ENCODE measurements around the gene CIT.
"Not testable (repeated sequence)": the region's sequence is repeated elsewhere in the genome, so short reads cannot be mapped to it uniquely, and the experiment has no call there.

CIT gene

DNA sequence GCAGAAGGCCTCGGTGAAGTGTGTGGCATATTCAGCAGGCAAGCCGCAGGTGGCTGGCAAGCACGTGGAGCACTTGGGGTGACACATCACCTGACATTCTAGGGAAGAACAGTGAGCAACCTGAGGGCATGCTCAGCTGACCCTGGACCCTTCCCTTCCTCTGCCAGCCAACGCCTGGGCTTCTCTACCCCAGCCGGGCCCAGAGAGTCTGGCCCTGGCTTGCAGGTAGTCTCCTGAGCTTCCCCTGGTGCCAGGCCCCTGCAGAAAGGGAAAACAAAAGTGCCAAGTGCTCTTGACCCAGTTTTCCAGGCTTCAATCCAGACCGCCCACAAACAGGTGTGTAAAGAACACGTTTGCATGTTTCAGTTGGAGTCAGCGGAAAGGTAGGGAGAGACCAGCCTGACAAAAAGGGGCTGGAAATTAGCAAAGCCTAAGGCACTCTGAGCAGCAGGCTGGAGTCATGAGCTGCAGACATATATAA, 163.5 kb downstream of the CIT start:
- no peak overlapping the region for H3K9ac ChIP-seq
- no peak overlapping the region for H3K4me2 ChIP-seq

DNA sequence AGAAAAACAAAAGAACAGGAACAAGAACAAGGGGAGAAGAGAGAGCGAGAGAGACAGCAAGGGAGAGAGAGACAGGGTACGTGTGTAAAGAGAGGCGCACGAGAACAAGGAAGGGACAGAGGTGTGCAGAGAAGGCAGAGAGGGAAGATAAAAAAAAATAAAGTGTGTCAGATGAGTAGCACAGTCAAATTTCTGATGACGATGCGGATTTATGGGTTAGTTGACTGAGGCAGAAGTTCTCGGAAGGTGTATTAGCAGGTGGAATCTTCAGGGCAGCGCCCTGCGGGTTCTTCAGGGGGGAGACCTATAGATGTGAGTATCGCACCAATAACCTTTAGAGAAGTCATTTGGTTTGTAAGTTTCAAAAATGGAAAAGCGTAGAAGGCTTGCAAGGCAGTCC, 164.4 kb downstream of the CIT start:
- Histone ChIP-seq H3K27me3 (no peaks in the 10 kb centered on the region), H3K4me3 (no peak overlapping the region), H3K27ac (no peak overlapping the region), H4K20me1 (no peaks in the 10 kb centered on the region), H3K9ac (no peak overlapping the region), H3K9me3 (replicated peaks in 1 of 11) (peaks cover 0 to 9% (median 0%) of the 10 kb centered on the region in 11 experiments; a peak in 3 of 22 replicates), H3K4me1 (peaks cover 0 to 15% (median 9%) of the 10 kb centered on the region in 10 experiments; a peak in 13 of 20 replicates), H3K4me2 (no peak overlapping the region), H3K36me3 (peaks cover 67 to 100% (median 96%) of the 10 kb centered on the region in 11 experiments)
- no peak for TF ChIP-seq Cebpa-rat (IDR thresholded peaks at IDR 0.05)

More for the DNA sequence above, 163.5 kb downstream of the CIT start:
- H3K36me3 ChIP-seq, result peaks cover 64 to 100% (median 96%) of the 10 kb centered on the region in 11 experiments
- no peak overlapping the region for H3K27ac ChIP-seq
- H3K4me3 ChIP-seq, result no peak overlapping the region
- H3K27me3 ChIP-seq, result no peaks in the 10 kb centered on the region
- H4K20me1 ChIP-seq, result no peaks in the 10 kb centered on the region
- H3K9me3 ChIP-seq (replicated peaks in 1 of 11), result peaks cover 0 to 9% (median 0%) of the 10 kb centered on the region in 11 experiments; a peak in 3 of 22 replicates
- peaks cover 0 to 15% (median 9%) of the 10 kb centered on the region in 10 experiments; a peak in 13 of 20 replicates for H3K4me1 ChIP-seq
- TF ChIP-seq Cebpa-rat (IDR thresholded peaks at IDR 0.05), result no peak

DNA sequence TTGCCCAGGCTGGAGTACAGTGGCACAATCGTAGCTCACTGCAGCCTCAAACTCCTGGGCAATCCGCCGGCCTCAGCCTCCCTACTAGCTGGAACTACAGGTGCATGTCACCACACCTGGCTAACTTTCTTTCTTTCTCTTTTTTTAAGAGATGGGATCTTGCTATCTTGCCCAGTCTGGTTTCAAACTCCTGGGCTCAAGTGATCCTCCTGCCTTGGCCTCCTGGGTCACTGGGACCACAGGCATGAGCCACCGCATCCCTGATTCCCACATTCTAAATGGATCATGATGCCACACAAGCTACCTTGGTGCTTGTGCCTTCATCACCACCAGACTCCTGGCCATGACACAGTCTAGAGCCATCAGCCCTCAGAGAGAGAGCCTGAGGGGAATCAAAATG, 165.4 kb downstream of the CIT start:
- no peak for TF ChIP-seq Cebpa-rat (IDR thresholded peaks at IDR 0.05)
- Histone ChIP-seq H4K20me1 (no peaks in the 10 kb centered on the region), H3K4me2 (no peak overlapping the region), H3K4me3 (no peak overlapping the region), H3K4me1 (peaks cover 0 to 11% (median 7%) of the 10 kb centered on the region in 10 experiments; a peak in 13 of 20 replicates), H3K27ac (no peak overlapping the region), H3K27me3 (no peaks in the 10 kb centered on the region), H3K9ac (no peak overlapping the region), H3K9me3 (replicated peaks in 1 of 11) (peaks cover 0 to 9% (median 0%) of the 10 kb centered on the region in 11 experiments; a peak in 3 of 22 replicates), H3K36me3 (peaks cover 68 to 100% (median 99%) of the 10 kb centered on the region in 11 experiments)

DNA sequence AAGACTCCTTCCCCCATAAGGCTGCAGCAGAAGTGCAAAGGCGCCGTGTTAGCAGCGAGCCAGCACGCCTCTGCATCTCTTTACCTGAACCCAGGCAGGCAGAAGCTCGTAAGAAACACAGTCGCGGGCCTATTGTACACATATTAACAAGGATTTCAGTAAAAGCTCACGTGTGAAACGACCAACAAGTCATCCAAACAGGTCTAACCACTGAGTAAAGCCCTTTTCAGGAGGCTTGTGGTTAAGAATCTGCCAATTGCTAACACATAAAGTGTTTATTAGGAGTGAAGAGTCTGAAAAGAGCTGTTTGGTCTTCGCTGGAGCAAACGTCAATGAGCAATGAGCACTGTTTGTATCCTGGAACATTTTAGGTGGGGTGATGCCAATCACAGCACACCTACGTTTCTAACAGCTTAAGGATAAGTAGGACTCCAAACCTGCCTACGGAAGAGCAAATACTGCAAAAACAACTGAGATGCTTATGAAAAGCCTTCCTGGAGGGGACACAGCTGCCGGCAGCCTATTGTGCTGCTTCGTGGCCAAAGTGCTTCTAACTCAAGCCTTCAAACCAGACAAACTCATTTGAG, 166.1 kb downstream of the CIT start:
- Histone ChIP-seq H3K4me2 (no peak overlapping the region), H3K36me3 (peaks cover 68 to 100% (median 99%) of the 10 kb centered on the region in 11 experiments), H3K27me3 (no peaks in the 10 kb centered on the region), H3K9me3 (replicated peaks in 1 of 11) (peaks cover 0 to 9% (median 0%) of the 10 kb centered on the region in 11 experiments; a peak in 3 of 22 replicates), H4K20me1 (no peaks in the 10 kb centered on the region), H3K9ac (no peak overlapping the region), H3K4me3 (no peak overlapping the region), H3K4me1 (peaks cover 0 to 5% (median 1%) of the 10 kb centered on the region in 10 experiments; a peak in 10 of 20 replicates), H3K27ac (no peak overlapping the region)
- no peak for TF ChIP-seq Cebpa-rat (IDR thresholded peaks at IDR 0.05)

DNA sequence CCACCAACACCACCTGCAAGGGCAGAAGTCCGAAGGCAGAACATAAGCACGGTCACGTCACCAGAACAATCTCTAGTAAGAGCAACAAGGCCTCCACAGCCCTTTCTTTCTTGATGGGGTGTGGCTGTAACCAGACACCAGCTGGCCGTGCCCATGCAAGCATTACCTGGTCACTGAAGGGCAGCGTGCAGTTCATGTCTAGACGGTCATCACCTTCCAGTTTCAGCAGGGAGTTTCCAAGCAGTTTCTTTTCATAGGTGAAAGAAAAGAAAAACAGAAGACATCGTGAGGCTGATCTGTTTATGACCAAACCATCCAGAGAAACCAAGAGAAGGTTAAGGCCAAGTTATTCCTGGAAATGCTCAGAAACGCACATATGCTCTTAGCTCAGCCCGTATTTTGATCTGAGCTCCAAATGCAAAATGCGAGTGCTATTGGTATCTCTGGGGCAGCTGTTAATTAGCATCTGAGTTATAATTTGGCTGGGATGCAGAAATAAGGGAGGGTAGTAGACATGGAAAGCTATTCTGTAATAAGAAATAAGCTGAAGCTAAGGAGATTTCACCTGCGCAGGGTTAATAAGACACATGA, 166.7 kb downstream of the CIT start:
- no peak overlapping the region for H3K27ac ChIP-seq
- no peak overlapping the region for H3K4me2 ChIP-seq
- no peak overlapping the region for H3K9ac ChIP-seq
- TF ChIP-seq Cebpa-rat (IDR thresholded peaks at IDR 0.05), result no peak
- H3K4me1 ChIP-seq, result no peaks in the 10 kb centered on the region
- H3K9me3 ChIP-seq (replicated peaks in 1 of 11), result peaks cover 0 to 9% (median 0%) of the 10 kb centered on the region in 11 experiments; a peak in 3 of 22 replicates
- H3K36me3 ChIP-seq, result peaks cover 68 to 100% (median 95%) of the 10 kb centered on the region in 11 experiments
- H3K27me3 ChIP-seq, result no peaks in the 10 kb centered on the region
- no peaks in the 10 kb centered on the region for H4K20me1 ChIP-seq
- H3K4me3 ChIP-seq, result no peak overlapping the region

DNA sequence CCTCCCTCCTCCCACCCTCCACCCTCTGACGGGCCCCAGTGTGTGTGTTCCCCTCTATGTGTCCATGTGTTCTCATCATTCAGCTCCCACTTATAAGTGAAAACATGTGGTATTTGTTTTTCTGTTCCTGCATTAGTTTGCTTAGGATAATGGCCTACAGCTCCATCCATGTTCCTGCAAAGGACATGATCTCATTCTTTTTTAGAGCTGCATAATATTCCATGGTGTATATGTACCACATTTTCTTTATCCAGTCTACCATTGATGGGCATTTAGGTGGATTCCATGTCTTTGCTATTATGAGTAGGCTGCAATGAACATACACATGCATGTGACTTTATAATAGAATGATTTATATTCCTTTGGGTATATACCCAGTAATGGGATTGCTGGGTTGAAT, 170.7 kb downstream of the CIT start:
- H3K4me3 ChIP-seq; H3K9ac ChIP-seq; H3K4me2 ChIP-seq; H4K20me1 ChIP-seq; H3K27ac ChIP-seq; H3K27me3 ChIP-seq; H3K9me3 ChIP-seq (replicated peaks in 1 of 11): not testable (repeated sequence)
- Histone ChIP-seq H3K4me1 (peaks cover 0 to 25% (median 17%) of the 10 kb centered on the region in 10 experiments; a peak in 17 of 20 replicates), H3K36me3 (peaks cover 34 to 100% (median 77%) of the 10 kb centered on the region in 11 experiments)

DNA sequence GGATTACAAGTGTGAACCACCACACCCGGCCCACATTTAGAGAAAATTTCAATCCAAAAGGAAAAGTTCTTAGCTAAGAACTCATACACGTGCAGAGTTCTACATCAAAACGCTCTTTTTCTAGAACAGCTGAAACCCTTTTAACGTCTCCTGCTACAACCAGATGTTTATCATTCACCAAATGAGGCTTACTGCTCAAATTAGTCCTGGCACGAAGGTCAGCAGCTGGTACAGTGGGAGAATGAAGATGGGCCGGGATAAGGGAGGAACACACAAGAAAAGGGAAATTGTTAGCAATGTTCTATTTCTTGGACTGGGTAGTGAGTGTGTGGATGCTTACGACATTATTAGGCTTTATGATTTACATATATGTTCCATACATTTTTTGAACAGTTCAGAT, 171.9 kb downstream of the CIT start:
- Histone ChIP-seq H3K36me3 (peaks cover 24 to 97% (median 73%) of the 10 kb centered on the region in 11 experiments), H3K4me3 (no peak overlapping the region), H3K4me2 (no peak overlapping the region), H3K4me1 (peaks cover 0 to 25% (median 17%) of the 10 kb centered on the region in 10 experiments; a peak in 17 of 20 replicates), H3K9me3 (replicated peaks in 1 of 11) (0 out of 22 replicates have a peak, but pooled peaks cover 0 to 3% (median 0%) of the 10 kb centered on the region in 11 experiments), H3K27ac (no peak overlapping the region), H4K20me1 (no peaks in the 10 kb centered on the region; a peak in 1 of 22 replicates), H3K9ac (no peak overlapping the region), H3K27me3 (no peaks in the 10 kb centered on the region)
- no peak for TF ChIP-seq Cebpa-rat (IDR thresholded peaks at IDR 0.05)

DNA sequence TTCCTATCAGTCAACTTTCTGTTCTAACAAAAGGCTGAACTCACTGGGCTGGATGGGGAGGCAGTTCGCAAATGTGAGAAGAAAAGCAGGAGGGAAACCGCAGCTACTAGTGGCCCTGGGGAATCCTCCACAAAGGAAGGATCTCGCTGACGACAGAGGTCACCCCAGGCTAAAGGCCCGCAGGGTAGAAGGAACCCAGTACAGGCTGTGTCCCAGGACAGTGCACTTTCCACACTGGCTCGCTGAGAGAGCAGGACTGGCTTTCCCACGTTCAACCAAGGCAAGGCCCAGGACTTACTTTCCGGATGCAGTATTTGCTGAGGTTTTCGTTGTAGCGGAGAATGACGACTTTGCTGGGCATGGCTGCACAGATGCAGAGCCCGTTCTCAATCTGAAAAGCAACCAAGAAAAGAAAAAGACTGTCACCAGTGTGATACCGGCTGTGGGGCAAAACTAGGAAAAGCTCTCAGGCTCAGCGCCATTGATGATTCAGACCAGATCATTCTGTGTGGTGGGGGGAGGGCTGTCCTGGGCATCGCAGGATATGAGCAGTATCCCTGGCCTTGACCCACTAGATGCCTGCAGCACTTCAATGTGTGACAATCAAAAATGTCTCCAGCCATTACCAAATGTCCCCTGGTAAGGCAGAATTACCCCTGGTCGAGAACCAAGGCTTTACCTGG, 172.9 kb downstream of the CIT start:
- peak overlapping the region in 10 of 11 experiments; percentile 4 to 67 (median 50); a peak in 17 of 22 replicates for H3K4me2 ChIP-seq
- 0 out of 22 replicates have a peak, but pooled peaks cover 0 to 3% (median 0%) of the 10 kb centered on the region in 11 experiments for H3K9me3 ChIP-seq (replicated peaks in 1 of 11)
- no peaks in the 10 kb centered on the region for H3K27me3 ChIP-seq
- no peak for TF ChIP-seq Cebpa-rat (IDR thresholded peaks at IDR 0.05)
- H4K20me1 ChIP-seq, result no peaks in the 10 kb centered on the region; a peak in 2 of 22 replicates
- peak overlapping the region in 5 of 11 experiments; percentile 39 to 63 (median 57); a peak in 9 of 22 replicates for H3K27ac ChIP-seq
- peaks cover 19 to 97% (median 73%) of the 10 kb centered on the region in 11 experiments for H3K36me3 ChIP-seq
- H3K9ac ChIP-seq, result peak overlapping the region in 6 of 11 experiments; percentile 19 to 63 (median 27); a peak in 6 of 22 replicates
- H3K4me3 ChIP-seq, result no peak overlapping the region; a peak in 1 of 20 replicates
- H3K4me1 ChIP-seq, result peaks cover 0 to 25% (median 17%) of the 10 kb centered on the region in 10 experiments; a peak in 17 of 20 replicates

DNA sequence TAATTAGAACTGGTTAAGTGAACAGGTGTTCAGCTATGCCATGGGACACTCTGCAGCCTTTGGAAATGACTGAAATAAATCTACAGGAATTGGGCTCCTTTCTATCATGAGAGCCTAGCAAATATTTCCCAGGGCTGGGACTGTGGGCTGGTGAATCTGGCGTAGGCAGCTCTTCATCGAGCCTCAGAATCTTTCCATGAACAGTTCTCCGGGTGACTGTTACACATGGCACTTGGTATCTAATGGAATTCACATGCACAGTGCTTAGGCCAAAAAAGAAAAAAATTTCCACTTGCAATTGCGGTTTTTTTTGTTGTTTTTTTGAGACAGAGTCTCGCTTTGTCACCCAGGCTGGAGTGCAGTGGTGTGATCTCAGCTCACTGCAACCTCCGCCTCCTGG, 177.0 kb downstream of the CIT start:
- no peak overlapping the region for H3K4me2 ChIP-seq
- H3K9ac ChIP-seq, result no peak overlapping the region
- no peak overlapping the region for H3K4me3 ChIP-seq
- peaks cover 0 to 23% (median 17%) of the 10 kb centered on the region in 10 experiments; a peak in 17 of 20 replicates for H3K4me1 ChIP-seq
- H4K20me1 ChIP-seq, result peaks cover 0 to 9% (median 0%) of the 10 kb centered on the region in 11 experiments; a peak in 2 of 22 replicates
- H3K9me3 ChIP-seq (replicated peaks in 1 of 11), result no peaks in the 10 kb centered on the region
- no peak overlapping the region for H3K27ac ChIP-seq
- H3K27me3 ChIP-seq, result no peaks in the 10 kb centered on the region
- peaks cover 16 to 97% (median 71%) of the 10 kb centered on the region in 11 experiments for H3K36me3 ChIP-seq
- TF ChIP-seq Cebpa-rat (IDR thresholded peaks at IDR 0.05), result no peak

Data from BLaER1 treated with 17β-estradiol and CSF1 and Interleukin-3, amounts not matched to agents 10 nM and 100 nM (cell line).